IPS-NIHi7 (cell line): ENCODE data around the gene PRDM16.

Experiments
- DNase-seq: peaks from one replicate; pipeline ENCODE4 v3.0.0; 2012; ENCODE audit warnings: mixed read lengths; ENCODE audit errors: extremely low spot score

PRDM16 gene

DNA sequence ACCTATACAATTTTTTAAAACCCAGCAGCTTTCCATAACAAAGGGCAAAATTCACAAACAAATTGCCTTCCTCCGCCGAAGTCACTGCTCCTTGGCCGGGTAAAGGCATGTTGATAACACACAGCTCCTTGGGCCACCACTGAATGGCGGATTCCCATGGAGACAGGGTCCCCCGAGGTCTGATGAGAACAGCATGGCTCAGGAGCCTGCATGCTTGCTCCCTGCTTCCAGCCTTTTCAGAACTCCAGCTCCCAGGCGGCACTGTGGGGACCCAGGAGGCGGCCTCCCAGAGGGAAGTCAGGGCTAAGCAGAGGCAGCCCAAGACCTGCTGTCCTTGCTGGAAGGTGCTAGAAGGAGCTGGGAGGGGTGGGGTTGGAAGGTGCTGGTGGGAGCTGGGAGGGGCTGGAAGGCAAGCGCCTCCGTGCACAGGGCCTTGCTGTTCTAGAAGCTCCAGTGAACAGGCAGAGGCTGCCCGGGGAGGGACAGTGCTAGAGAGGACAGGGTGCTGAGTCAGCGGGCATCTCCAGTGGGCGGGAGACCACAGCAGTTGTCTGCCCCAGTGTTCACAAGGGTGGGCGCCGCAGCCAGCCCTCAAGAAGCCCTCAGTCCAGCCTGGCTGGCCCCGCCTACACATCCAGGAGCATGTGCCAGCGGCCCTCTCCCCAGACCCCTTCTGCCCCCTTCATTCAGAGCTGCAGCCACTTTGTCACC lies 35.1 kb downstream of the PRDM16 start:
- DNase-seq, result no peak

DNA sequence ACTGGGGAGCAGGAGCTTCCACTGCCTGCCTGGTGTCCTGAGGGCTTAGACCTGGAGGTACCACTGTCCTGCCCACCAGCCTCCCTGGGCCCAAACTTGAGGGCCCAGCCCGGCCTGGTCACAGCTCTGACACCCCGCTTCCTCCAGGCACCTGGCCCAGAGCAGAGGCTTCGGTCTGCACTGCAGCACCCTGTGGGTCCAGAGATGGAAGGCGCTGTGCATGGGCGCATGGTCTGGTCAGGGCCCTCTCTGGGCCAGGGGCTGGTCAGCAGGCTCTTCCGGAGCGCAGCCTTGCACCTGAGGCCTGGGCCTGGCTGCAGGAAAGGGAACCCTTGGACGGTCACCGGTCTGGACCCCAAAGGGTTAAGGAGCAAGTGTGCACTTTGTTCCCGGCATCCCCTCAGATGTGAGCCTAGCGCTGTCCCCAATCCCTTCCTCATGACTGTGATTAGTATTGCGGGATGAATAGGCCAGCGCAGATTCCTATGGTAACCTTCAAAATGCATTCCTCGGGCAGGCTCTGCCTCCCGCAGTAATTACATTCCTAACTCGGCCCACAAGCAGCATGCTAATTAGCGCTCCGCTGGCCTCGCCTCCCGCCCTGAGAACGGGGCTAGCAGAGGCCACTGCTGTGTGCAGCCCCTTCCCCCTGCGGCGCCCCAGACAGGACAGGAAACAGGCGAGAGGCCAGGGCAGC lies 36.3 kb downstream of the PRDM16 start:
- peak; percentile 94 for DNase-seq

DNA sequence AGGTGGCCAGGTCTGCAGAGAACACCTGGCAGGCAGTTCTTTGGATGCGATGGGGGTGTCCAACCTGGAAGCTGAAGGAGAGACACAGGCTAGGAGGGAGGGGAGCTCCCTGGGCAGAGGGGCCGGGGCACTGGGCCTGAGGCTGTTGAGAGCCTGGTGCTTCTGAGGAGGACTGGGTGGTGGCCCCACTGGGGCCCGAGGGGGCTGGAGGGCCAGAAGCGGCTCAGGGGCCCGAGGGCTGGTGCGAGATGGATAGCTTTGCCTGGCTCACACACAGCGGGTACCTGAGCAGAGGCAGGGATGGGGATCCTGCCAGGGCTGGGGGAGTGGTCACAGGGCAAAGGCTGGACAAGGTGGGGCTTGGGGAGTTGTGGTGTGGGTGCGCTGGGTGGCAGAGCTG lies 37.2 kb downstream of the PRDM16 start:
- DNase-seq, result no peak

DNA sequence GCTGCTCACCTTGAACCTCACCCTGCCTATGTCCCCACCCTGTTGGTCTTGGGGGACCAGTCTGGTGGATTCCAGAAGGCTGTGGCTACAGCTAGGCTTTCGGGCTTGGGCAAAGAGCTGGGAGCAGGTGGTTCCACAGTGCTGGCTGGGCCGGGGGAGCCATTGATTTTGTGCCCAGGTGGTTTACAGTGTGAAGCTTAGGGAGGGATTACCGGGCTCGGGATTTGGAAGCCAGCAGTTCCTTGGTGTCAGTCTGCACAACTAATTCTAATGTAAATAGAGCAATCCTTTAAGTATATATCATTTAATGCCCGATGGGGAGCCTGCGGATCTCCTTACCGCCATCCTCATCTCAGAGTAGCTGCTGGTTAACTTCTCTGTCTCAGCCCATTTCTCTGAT lies 38.2 kb downstream of the PRDM16 start:
- DNase-seq, result no peak

DNA sequence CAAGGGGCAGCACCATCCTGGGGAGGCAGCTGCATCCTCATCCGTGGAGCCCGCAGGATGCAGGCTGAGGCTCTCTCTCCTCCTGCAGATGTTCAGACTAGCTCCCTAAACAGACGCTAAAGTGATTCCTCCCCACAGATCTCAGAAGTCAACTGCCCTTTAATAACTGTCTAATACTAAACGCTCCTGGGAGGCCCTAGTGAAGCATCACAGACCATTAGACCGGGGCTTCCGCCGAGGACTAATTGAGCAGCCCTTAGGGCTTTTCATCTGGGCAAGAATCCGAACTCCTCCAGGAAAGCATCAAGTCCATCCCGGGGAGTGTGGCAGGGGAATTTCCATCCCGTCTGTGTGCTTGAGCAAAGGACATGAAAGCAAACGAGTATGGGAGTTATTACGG lies 40.4 kb downstream of the PRDM16 start:
- DNase-seq, result no peak

DNA sequence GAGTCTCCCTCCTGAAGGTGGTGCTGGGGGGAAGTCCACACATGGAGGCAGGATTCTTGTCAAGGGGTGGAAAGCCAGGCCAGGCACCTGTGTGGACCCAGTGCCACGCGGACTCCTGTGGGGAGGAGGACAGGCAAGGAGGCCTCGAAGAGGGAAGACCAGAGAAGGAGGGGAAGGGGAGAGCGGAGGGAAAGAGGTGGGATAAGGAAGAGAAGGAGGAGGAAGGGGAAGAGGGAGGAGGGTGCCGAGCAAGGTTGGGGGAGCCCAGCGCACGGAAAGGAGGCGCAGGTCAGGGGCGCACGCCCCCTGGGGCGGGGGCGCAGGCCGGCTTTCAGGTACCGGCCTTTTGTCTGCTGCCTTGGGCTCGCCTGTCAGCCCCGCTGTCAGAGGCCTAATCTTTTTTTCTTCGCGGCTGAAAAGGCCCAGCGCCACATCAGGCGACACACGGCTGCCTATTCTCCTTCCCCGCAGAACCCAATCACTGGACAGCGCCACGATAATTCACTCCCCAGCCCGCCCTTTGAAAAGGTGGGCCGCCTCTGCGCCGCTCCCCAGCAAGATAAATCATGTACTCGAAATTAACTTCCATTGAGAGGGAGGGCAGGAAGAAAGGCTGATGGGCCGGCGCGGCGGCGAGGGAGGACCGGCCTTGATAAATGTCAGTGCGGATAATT lies 42.5 kb downstream of the PRDM16 start:
- DNase-seq, result no peak

DNA sequence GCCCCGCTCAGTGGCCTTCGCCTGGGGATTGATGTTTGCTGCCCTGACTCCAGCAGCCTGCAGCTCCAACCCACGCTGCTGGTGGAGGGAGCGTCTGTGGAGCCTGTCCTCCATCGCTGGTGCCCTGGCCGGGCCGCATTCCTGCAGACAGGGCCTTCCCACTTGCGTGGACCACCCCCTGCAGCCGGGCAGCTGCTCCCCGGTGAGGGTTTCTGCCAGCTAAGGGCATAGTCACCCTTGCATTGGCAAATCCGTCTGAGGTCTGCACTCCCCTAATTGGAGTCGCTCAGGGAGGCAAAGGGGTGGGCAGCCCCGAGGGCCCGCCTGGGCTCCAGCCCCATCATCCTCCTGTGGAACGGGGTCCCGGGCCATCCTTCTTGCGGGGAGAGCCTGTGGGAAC lies 43.5 kb downstream of the PRDM16 start:
- no peak for DNase-seq

DNA sequence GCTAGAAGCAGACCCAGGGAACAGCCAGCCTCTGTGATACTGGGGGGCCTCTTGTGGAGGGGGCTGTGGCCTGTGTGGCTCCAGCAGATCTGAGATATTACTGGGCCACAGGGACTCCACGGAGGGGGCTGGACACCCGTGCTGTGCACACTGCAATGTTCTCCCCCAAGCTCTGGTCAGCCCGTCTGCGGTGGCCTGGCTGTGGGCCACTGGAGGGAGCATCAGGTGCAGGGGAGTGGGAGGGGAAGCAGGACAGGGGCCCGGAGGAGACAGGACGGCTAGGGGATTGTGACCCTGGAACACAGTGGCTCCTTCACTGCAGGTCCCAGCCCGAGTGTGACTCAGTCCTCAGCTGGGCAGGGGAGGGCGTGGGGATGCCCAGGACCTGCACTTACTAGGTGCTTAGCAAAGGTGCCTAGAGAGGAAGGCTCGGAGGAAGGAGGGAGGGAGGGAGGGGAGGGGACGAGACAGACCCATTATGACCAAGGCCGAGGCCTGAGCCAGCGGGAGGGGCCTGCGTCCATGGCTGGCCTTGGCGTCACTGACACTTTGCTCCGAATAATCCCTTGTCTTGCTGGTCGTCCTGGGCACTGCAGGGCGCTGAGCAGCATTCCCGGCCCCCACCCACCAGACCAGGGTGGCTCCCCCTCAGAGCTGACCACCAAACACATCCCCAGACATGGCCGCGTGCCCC lies 44.2 kb downstream of the PRDM16 start:
- DNase-seq, result no peak

DNA sequence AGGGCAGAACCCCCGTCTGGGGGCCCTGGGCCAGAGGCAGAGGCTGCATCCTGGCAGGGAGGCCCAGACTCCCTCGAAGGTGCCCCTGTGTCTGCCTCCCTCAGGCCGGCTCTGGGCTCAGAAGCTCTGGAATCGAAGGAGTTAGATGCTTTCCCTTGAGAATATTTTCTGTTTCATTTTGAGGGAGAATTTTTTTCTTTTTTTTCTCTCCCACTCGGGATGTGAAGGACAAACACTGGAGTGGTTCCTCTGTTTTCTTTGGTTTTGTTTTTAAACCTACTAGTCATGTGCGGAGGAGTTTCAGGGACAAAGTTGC lies 44.7 kb downstream of the PRDM16 start:
- DNase-seq, result no peak

DNA sequence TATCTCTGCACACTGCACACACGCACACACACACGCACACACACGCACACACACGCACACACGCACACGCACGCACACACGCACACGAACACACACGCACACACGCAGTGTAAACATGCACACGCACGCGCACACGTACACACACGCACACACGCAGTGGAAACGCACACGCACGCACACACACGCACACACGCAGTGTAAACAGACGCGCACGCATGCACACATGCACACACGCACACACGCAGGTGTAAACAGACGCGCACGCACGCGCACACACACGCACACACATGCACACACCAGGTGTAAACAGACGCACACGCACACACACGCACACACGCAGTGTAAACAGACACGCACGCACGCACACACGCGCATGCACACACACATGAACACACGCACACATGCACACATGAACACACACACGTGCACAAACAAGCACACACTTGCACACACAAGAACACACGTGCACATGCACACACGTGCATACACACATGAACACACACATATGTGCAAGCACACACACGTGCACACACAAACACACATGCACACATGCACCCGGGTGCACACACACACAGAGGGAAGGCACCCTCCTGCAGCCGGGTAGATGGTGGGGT lies 45.2 kb downstream of the PRDM16 start:
- no peak for DNase-seq

DNA sequence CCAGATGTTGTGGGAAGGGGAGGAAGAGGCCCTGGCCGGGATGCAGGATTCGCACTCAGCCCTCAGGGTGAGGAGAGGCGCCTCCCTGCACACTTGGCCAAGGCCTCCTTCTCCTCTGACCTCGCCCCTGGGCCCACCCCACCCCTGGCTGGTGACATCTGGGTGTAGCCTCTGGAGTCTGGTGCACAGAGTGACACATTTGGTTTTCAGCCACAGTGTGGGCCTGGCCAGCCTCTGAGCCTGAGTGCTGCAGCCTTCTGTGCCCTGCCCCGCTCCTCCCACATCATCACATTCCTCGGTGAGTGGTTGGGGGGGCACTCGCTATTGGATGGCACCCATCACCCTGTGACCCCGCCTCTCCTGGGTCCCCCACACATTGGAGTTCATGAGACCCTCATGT lies 45.8 kb downstream of the PRDM16 start:
- DNase-seq, result no peak

DNA sequence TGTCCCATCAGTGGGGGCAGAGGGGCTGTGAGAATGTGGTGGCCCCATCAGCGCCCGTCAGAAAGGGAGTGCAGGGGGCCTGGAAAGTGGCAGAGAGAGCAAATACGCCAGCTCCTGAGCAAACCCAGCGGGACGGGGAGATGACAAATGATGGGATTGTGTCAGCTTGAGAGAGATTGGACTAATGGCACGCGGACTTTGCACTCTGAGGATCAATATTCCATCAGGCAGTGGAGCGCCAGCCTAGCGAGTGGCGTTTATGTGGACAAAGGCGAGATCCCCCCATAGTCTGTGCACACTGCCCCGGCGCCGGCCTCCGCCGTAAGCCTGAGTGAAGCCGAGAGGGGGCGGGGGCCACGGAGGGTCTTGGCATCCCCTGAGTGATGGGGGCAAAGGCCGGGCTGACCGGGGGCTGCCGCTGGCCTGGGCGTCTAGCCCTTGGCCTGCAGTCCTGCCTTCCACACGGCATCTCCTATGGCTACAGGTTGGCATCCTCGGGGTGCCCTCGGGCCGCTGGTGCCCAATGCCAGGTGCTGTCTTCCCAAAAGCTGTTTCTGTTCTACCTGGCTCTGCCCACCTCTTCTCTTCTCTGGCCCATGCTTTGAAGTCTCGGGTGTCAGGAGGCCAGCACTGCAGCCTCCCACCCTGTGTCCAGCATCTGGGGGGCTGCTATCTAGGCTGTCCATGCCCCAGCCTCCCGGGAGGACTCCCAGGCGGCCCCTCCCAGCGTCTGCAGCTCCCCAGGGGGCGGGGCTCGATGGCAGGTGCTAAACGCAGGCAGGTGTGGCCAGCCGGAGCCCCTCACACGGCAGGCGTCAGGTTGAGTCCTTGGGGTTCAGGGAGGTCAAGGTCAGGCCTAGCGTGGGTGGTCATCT lies 46.5 kb downstream of the PRDM16 start:
- DNase-seq, result no peak

DNA sequence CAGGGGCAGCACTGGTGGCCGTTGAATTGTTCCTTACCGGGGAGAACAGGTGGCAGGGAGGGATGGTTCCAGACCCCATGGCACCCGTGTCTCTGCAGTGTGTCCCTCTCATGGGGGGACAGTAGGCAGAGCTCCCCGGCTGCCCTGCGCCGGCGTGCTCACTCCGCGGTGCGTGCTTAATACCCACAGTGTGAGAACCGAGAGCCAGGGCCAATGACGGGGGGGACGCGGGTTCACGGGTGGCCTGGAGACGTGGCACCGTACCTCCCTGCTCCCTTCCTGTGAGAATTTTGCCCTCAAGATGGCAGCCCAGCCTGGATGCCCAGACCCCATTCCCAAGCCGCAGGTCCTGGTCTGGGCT lies 47.1 kb downstream of the PRDM16 start:
- DNase-seq, result no peak

DNA sequence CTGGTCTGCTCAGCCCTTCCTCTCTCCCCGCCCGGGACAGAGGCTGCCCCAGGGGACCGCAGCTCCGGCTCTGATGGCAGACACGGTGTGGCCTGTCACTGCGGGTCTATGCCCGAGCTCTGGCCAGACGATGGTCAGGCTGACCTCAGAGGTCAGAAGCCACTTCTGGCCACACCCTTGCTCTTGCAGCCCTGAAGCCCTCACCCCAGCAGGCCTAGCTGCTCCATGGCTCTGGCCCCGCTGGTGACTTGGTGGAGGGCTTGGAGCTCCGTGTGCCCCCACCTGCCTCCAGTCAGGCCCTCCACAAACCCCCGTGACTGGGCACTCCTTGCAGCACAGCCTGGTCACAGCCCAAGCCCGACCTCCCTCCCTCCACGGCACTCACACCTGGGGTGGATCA lies 47.6 kb downstream of the PRDM16 start:
- DNase-seq, result no peak

DNA sequence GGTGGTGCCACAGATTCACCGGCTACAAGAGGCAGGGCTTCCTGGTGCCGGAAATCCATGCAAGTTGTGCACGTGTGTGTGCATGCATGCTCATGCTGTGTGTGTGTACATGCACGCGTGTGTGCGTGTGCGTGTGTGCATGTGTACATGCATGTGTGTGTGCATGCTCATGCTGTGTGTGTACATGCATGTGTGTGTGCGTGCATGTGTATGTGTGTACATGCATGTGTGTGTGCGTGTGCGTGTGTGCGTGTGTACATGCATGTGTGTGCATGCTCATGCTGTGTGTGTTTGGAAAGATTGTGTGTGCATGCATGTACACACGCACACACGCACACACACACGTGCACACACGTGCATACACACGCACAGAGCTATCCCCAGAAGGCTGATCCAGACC lies 48.9 kb downstream of the PRDM16 start:
- DNase-seq, result no peak

DNA sequence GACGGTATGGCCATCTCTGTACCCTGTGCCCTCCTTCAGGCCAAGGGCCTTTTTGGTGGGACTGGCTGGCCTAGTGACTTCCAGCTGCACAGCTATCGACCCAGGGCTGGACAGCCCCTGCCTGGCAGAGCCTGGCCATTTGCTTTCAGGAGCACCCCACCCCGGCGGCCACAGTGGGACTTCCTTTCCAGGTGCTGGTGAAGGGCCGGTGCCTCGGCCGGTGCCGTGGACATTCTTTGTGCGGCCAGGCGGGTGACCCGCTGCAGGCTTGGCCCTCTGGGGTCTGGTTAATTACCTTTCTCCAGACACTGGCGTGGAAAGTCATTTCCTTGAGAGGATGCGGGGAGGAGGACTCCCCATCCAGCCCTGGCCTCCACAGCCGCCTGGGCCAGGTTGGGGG lies 50.1 kb downstream of the PRDM16 start:
- DNase-seq, result no peak

DNA sequence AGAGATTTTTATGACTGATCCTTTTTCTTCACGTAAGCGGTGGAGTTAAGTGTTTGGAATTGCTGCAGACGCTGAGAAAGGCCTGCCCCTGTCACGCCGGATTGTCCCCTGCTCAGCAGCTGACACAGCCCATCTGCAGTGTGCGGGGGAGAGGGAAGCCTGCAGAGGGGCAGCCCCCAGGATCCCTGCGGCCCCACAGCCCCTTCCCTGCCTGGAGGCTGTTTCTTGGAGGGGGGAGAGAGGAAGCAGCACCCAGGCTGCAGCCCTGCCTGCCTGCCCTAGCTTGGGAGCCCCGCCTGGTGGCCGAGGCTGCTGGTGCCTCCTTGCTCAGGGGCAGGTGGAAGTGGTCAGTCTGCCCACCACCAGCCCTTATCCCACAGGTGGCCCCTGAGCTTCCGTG lies 50.7 kb downstream of the PRDM16 start:
- DNase-seq, result no peak

DNA sequence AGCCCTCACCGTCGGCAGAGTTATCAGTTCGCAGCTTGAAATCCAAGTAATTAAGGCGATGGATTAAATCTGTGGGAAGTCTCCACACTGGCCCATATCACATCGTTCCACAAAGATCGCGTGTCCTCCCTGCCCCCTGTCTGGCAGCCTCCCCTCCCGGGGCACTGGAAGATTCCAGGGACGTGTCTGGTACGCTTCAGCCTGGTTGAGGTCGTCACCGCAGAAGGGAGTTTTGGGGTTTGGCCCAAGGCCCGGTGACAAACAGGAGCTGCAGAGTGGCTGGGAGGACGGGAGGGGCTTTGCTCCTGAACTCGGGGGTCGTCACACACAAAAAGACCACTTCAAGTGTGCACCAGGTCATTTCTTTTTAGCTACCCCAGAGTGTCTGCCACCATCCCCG lies 51.1 kb downstream of the PRDM16 start:
- DNase-seq, result no peak

DNA sequence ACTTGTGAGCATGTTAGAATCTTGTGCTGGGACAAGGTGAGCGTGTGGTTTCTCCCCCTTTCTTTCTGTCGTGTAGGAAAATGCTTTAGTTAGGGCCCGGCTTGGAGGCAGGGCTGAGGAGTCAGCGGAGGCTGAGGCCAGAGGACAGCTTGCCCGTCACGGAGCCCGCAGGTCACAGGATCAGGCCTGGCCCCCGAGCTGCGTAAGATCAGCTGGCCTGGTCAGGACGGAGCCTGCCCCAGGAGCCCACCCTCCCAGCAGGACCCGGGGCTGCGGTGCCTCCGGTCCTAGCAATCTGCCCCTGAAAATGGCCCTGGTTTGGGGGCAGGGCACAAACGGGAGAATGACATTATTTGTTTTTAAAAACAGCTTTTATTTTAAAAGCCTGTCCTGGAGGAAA lies 52.0 kb downstream of the PRDM16 start:
- DNase-seq, result no peak

DNA sequence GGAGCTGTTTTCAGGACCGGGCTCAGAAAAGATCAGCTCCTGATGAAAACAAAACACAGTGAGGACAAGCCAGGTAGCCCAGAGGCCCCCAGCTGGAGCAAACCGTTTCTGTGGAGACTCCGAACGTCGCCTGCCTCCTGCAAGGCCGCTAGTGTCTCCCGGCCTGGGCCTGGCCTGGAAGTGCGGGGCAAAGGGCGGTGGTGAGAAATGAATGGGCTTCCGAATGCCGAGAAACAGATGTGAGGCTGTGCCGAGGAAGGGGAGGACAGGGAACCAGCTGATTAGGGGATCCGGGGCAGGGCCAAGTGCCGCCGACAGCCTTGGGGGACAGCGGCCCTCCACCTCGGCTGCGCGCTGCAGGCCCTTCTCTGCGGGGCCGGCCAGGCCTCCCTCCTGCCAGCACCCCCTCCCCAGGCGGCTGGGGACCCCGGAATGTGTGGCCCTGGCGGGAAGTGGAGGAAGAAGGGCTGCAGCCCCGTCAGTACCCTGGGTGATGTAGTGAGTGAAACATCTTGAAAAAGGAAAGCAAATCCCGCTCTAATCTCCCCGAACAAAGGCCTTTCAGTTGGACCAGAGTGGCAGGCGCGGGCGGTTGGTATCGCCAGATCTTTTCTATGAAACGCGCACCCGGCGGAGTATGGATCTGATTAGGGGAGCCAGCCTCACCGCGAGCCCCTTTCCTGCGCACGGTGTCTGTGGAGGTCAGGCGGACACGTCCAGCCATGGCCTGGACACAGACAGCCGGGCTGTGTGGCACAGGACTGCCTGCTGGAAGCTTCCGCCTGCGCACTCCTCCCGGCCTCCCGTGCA lies 52.6 kb downstream of the PRDM16 start:
- no peak for DNase-seq

DNA sequence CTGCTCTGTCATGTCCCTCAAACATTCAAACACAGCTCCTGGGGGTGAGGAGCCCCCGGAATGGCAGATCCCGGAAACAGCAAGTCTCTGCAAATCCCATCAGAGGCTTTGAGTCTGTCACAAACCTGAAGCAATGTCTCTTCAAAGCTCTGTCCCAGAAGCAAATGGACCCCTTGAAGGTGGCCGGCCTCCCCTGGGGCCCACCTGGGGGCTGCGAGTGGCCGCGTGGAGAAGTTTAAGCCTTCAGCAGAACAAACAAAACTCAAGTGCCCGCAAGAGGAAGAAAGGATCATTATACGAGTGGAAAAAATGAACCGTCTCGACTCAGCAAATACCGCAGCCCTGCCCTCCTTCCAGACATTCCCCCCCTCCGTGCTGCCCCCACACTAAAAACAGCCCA lies 53.3 kb downstream of the PRDM16 start:
- no peak for DNase-seq
